Immature natural killer cell (primary cell): ENCODE measurements around the gene ETV6. TPM values are rescaled to one million over a fixed set of nuclear protein-coding genes. Genes with fewer than 3 reads are reported as not detected.

Source experiments
- DNase-seq, 3 donors: peaks; one replicate each; pipeline ENCODE4 v3.0.0; 2022; ENCODE audit warnings: mixed read lengths in 1 of 3
- H3K27ac Mint-ChIP-seq, 6 donors: one replicate each; pipeline ENCODE4 v1.8.0; 2020; ENCODE audit warnings: mixed read lengths in 6 of 6, mild to moderate bottlenecking in 5 of 6, inconsistent platforms in 4 of 6, moderate library complexity in 3 of 6
- H3K27me3 Mint-ChIP-seq, 3 donors: one replicate each; pipeline ENCODE4 v1.8.0; 2020 to 2021; ENCODE audit warnings: low read depth in 3 of 3, mild to moderate bottlenecking in 3 of 3, mixed read lengths in 3 of 3, moderate library complexity in 3 of 3, inconsistent platforms in 1 of 3
- H3K36me3 Mint-ChIP-seq, 3 donors: one replicate each; pipeline ENCODE4 v1.8.0; 2020; ENCODE audit warnings: mixed read lengths in 3 of 3, inconsistent platforms in 2 of 3, mild to moderate bottlenecking in 2 of 3
- H3K4me1 Mint-ChIP-seq, 2 donors: one replicate each; pipeline ENCODE4 v1.8.0; 2020; ENCODE audit warnings: inconsistent platforms in 2 of 2, mild to moderate bottlenecking in 2 of 2, mixed read lengths in 2 of 2, moderate library complexity in 1 of 2
- H3K4me3 Mint-ChIP-seq, 5 donors: one replicate each; pipeline ENCODE4 v1.8.0; 2020; ENCODE audit warnings: mild to moderate bottlenecking in 5 of 5, mixed read lengths in 5 of 5, inconsistent platforms in 3 of 5, moderate library complexity in 3 of 5
- H3K9me3 Mint-ChIP-seq, 6 donors: one replicate each; pipeline ENCODE4 v1.8.0; 2020; ENCODE audit warnings: mild to moderate bottlenecking in 6 of 6, mixed read lengths in 6 of 6, inconsistent platforms in 4 of 6, moderate library complexity in 3 of 6
- polyA plus RNA-seq, 3 donors: library from polyadenylated mRNA; unstranded; fragments of 300-500 nt; fragmentation: Illumina TruSeq; gene quantifications; one replicate each; pipeline ENCODE4 v1.2.3, GENCODE V29; 2021

ETV6 gene
- polyA plus RNA-seq, 3 donors from 2014 or later: 3.0 to 5.4 (median 3.2) TPM

- Mint-ChIP-seq H3K27ac (no peak overlapping the region), H3K27me3 (peaks cover 0 to 2% (median 2%) of the 10 kb centered on the region in 3 donors), H3K4me1 (peaks cover 21 to 40% of the 10 kb centered on the region in 2 donors), H3K4me3 (no peak overlapping the region), H3K9me3 (no peaks in the 10 kb centered on the region), H3K36me3 (peaks cover 0 to 3% (median 0%) of the 10 kb centered on the region in 3 donors)
- no peak for DNase-seq
Measured at GRCh38 chr12:11810206-11810545, 160.7 kb downstream of the ETV6 start.

GRCh38 chr12:11811008-11811407 lies 161.5 kb downstream of the ETV6 start:
- DNase-seq: no peak
- no peaks in the 10 kb centered on the region for H3K36me3 Mint-ChIP-seq
- no peaks in the 10 kb centered on the region for H3K9me3 Mint-ChIP-seq
- peaks cover 21 to 36% of the 10 kb centered on the region in 2 donors for H3K4me1 Mint-ChIP-seq
- peak overlapping the region in 1 of 6 donors; percentile 27 for H3K27ac Mint-ChIP-seq
- H3K27me3 Mint-ChIP-seq: peaks cover 0 to 4% (median 2%) of the 10 kb centered on the region in 3 donors
- H3K4me3 Mint-ChIP-seq: no peak overlapping the region

- DNase-seq: no peak
- peak overlapping the region in 1 of 5 donors; percentile 7 for H3K4me3 Mint-ChIP-seq
- no peaks in the 10 kb centered on the region for H3K9me3 Mint-ChIP-seq
- H3K4me1 Mint-ChIP-seq: peaks cover 21 to 31% of the 10 kb centered on the region in 2 donors
- H3K27ac Mint-ChIP-seq: peak overlapping the region in 4 of 6 donors; percentile 4 to 70 (median 45)
- H3K36me3 Mint-ChIP-seq: no peaks in the 10 kb centered on the region
- H3K27me3 Mint-ChIP-seq: peaks cover 0 to 4% (median 2%) of the 10 kb centered on the region in 3 donors
Measured at GRCh38 chr12:11812241-11812585, 162.7 kb downstream of the ETV6 start.

GRCh38 chr12:11812586-11813437 lies 163.3 kb downstream of the ETV6 start:
- Mint-ChIP-seq H3K36me3 (no peaks in the 10 kb centered on the region), H3K4me1 (peaks cover 21 to 28% of the 10 kb centered on the region in 2 donors), H3K4me3 (peak overlapping the region in 4 of 5 donors; percentile 7 to 56 (median 38)), H3K27me3 (peaks cover 0 to 4% (median 2%) of the 10 kb centered on the region in 3 donors), H3K27ac (peak overlapping the region in 5 of 6 donors; percentile 4 to 81 (median 27)), H3K9me3 (no peaks in the 10 kb centered on the region)
- DNase-seq: no peak

- Mint-ChIP-seq H3K9me3 (no peaks in the 10 kb centered on the region), H3K4me3 (peak overlapping the region in 3 of 5 donors; percentile 25 to 56 (median 54)), H3K27me3 (peaks cover 0 to 4% (median 2%) of the 10 kb centered on the region in 3 donors), H3K27ac (peak overlapping the region in 4 of 6 donors; percentile 13 to 81 (median 32)), H3K36me3 (no peaks in the 10 kb centered on the region), H3K4me1 (peaks cover 21 to 28% of the 10 kb centered on the region in 2 donors)
- DNase-seq: no peak
Measured at GRCh38 chr12:11813438-11813813, 164.0 kb downstream of the ETV6 start.

GRCh38 chr12:11814374-11814773 lies 164.9 kb downstream of the ETV6 start:
- Mint-ChIP-seq H3K36me3 (no peaks in the 10 kb centered on the region), H3K9me3 (no peaks in the 10 kb centered on the region), H3K4me3 (no peak overlapping the region), H3K4me1 (peaks cover 21 to 28% of the 10 kb centered on the region in 2 donors), H3K27ac (peak overlapping the region in 1 of 6 donors; percentile 47), H3K27me3 (peaks cover 0 to 2% (median 2%) of the 10 kb centered on the region in 3 donors)
- no peak for DNase-seq

- H3K27ac Mint-ChIP-seq: peak overlapping the region in 1 of 6 donors; percentile 25
- no peak for DNase-seq
- H3K27me3 Mint-ChIP-seq: peaks cover 0 to 2% (median 2%) of the 10 kb centered on the region in 3 donors
- H3K36me3 Mint-ChIP-seq: no peaks in the 10 kb centered on the region
- H3K9me3 Mint-ChIP-seq: no peaks in the 10 kb centered on the region
- H3K4me3 Mint-ChIP-seq: no peak overlapping the region
- H3K4me1 Mint-ChIP-seq: peaks cover 21 to 28% of the 10 kb centered on the region in 2 donors
Measured at GRCh38 chr12:11815397-11815796, 165.9 kb downstream of the ETV6 start.

- Mint-ChIP-seq H3K27ac (no peak overlapping the region), H3K36me3 (peaks cover 0 to 5% (median 3%) of the 10 kb centered on the region in 3 donors), H3K27me3 (peaks cover 0 to 2% (median 0%) of the 10 kb centered on the region in 3 donors), H3K4me3 (no peak overlapping the region), H3K9me3 (no peaks in the 10 kb centered on the region), H3K4me1 (peaks cover 13 to 18% of the 10 kb centered on the region in 2 donors)
- no peak for DNase-seq
Measured at GRCh38 chr12:11819643-11820042, 170.2 kb downstream of the ETV6 start.

- H3K27me3 Mint-ChIP-seq: peaks cover 0 to under 1% (median 0%) of the 10 kb centered on the region in 3 donors
- H3K27ac Mint-ChIP-seq: no peak overlapping the region
- no peak overlapping the region for H3K4me3 Mint-ChIP-seq
- no peaks in the 10 kb centered on the region for H3K9me3 Mint-ChIP-seq
- no peak for DNase-seq
- peaks cover 15 to 17% of the 10 kb centered on the region in 2 donors for H3K4me1 Mint-ChIP-seq
- H3K36me3 Mint-ChIP-seq: peaks cover 0 to 11% (median 5%) of the 10 kb centered on the region in 3 donors
Measured at GRCh38 chr12:11820476-11820875, 171.0 kb downstream of the ETV6 start.

- Mint-ChIP-seq H3K4me1 (peaks cover 15 to 17% of the 10 kb centered on the region in 2 donors), H3K27me3 (no peaks in the 10 kb centered on the region), H3K9me3 (no peaks in the 10 kb centered on the region), H3K36me3 (peaks cover 4 to 16% (median 5%) of the 10 kb centered on the region in 3 donors), H3K27ac (peak overlapping the region in 1 of 6 donors; percentile 6), H3K4me3 (no peak overlapping the region)
- no peak for DNase-seq
Measured at GRCh38 chr12:11821386-11822080, 172.1 kb downstream of the ETV6 start.

GRCh38 chr12:11822081-11822834 lies 172.8 kb downstream of the ETV6 start:
- H3K4me1 Mint-ChIP-seq: peaks cover 15 to 17% of the 10 kb centered on the region in 2 donors
- DNase-seq: no peak
- H3K36me3 Mint-ChIP-seq: peaks cover 5 to 22% (median 5%) of the 10 kb centered on the region in 3 donors
- peak overlapping the region in 2 of 6 donors; percentile 6 to 22 for H3K27ac Mint-ChIP-seq
- H3K4me3 Mint-ChIP-seq: peak overlapping the region in 1 of 5 donors; percentile 29
- H3K9me3 Mint-ChIP-seq: no peaks in the 10 kb centered on the region
- no peaks in the 10 kb centered on the region for H3K27me3 Mint-ChIP-seq

- H3K36me3 Mint-ChIP-seq: peaks cover 5 to 22% (median 5%) of the 10 kb centered on the region in 3 donors
- H3K9me3 Mint-ChIP-seq: no peaks in the 10 kb centered on the region
- H3K4me1 Mint-ChIP-seq: peaks cover 15 to 17% of the 10 kb centered on the region in 2 donors
- DNase-seq: no peak
- H3K27ac Mint-ChIP-seq: peak overlapping the region in 1 of 6 donors; percentile 55
- no peak overlapping the region for H3K4me3 Mint-ChIP-seq
- no peaks in the 10 kb centered on the region for H3K27me3 Mint-ChIP-seq
Measured at GRCh38 chr12:11823043-11823442, 173.6 kb downstream of the ETV6 start.

- no peaks in the 10 kb centered on the region for H3K9me3 Mint-ChIP-seq
Measured at GRCh38 chr12:11823593-11823992, 174.1 kb downstream of the ETV6 start.

More at GRCh38 chr12:11823593-11823992, 174.1 kb downstream of the ETV6 start:
- Mint-ChIP-seq H3K36me3 (peaks cover 5 to 22% (median 5%) of the 10 kb centered on the region in 3 donors), H3K4me3 (no peak overlapping the region), H3K4me1 (peaks cover 15 to 17% of the 10 kb centered on the region in 2 donors), H3K27me3 (no peaks in the 10 kb centered on the region), H3K27ac (no peak overlapping the region)
- no peak for DNase-seq
